PC-3 (cell line): ENCODE results near the gene HIPK3. TPM values are rescaled to one million over a fixed set of nuclear protein-coding genes. Genes with fewer than 3 reads are reported as not detected.

Experiments
- ATAC-seq: fragments of 200-7000 bp; cut with Tn5 transposase; 2 replicates; pipeline ENCODE4 v1.9.1; 2020; ENCODE audit warnings: mild to moderate bottlenecking, moderate library complexity
- BruUV-seq: library from RNA; stranded (reverse); fragments of 400-500 nt; replicated peaks from 2 replicates; lab custom pipeline; 2021; lab: Mats Ljungman, UMichigan
- CTCF ChIA-PET: fragments of 300-600 bp; sonication (Branson Sonifier 250); formaldehyde crosslinking; loops from one replicate; lab custom pipeline; 2022; ENCODE audit warnings: antibody characterized with exemption; lab: Charles Lee
- POLR2A ChIA-PET: fragments of 300-600 bp; sonication (Branson Sonifier 250); formaldehyde crosslinking; loops from one replicate; lab custom pipeline; 2022; ENCODE audit warnings: antibody characterized with exemption; ENCODE audit not compliant: unreplicated experiment; lab: Charles Lee
- DNase-seq: peaks from one replicate; pipeline ENCODE4 v3.0.0-alpha.2; 2015
- H2AFZ ChIP-seq: fragments of 300-600 bp; sonication (generic); 2 replicates; pipeline ENCODE4 v1.6.0; 2016; ENCODE audit warnings: antibody characterized with exemption, low read length
- H3F3A ChIP-seq: fragments of 300-600 bp; sonication (generic); one replicate; pipeline ENCODE4 v1.6.0; 2017; ENCODE audit warnings: antibody characterized with exemption, low read length, control low read depth, mild to moderate bottlenecking; ENCODE audit not compliant: unreplicated experiment
- H3K27ac ChIP-seq: fragments of 300-600 bp; sonication (generic); 2 replicates; pipeline ENCODE4 v1.5.1; 2016; ENCODE audit warnings: mild to moderate bottlenecking, low read length
- H3K27me3 ChIP-seq: fragments of 300-600 bp; sonication (generic); 2 replicates; pipeline ENCODE4 v1.6.1; 2016; ENCODE audit warnings: low read length, mixed read lengths
- H3K36me3 ChIP-seq: fragments of 300-600 bp; sonication (generic); 2 replicates; pipeline ENCODE4 v1.6.1; 2016; ENCODE audit warnings: low read depth, mixed run types, low read length, mixed read lengths
- H3K4me1 ChIP-seq: fragments of 300-600 bp; sonication (generic); 2 replicates; pipeline ENCODE4 v1.5.1; 2016; ENCODE audit warnings: low read length; ENCODE audit not compliant: insufficient read depth
- H3K4me2 ChIP-seq: fragments of 300-600 bp; sonication (generic); 2 replicates; pipeline ENCODE4 v1.6.0; 2016; ENCODE audit warnings: low read length
- H3K4me3 ChIP-seq: fragments of 300-600 bp; sonication (generic); 2 replicates; pipeline ENCODE4 v1.5.1; 2016; ENCODE audit warnings: mild to moderate bottlenecking, low read length, mixed read lengths
- H3K79me2 ChIP-seq: fragments of 300-600 bp; sonication (generic); 2 replicates; pipeline ENCODE4 v1.6.1; 2017; ENCODE audit warnings: low read length, mixed read lengths
- H3K9ac ChIP-seq: fragments of 300-600 bp; sonication (generic); 2 replicates; pipeline ENCODE4 v1.6.0; 2016; ENCODE audit warnings: mild to moderate bottlenecking, low read length
- H3K9me2 ChIP-seq: fragments of 300-600 bp; sonication (generic); replicated peaks from 2 replicates; pipeline ENCODE4 v1.6.1; 2016; ENCODE audit warnings: mixed run types, low read length, mixed read lengths
- H3K9me3 ChIP-seq: fragments of 300-600 bp; sonication (generic); 2 replicates; pipeline ENCODE4 v1.6.1; 2016; ENCODE audit warnings: low read length, mixed read lengths
- H4K20me1 ChIP-seq: fragments of 300-600 bp; sonication (generic); 2 replicates; pipeline ENCODE4 v1.6.1; 2016; ENCODE audit warnings: low read length, mixed read lengths
- CTCF ChIP-seq: fragments of 300-600 bp; sonication (generic); conservative IDR thresholded peaks from 2 replicates; pipeline ENCODE4 v1.5.1; 2017; ENCODE audit warnings: antibody characterized with exemption, low read depth, mild to moderate bottlenecking, low read length
- EZH2 ChIP-seq: fragments of 300-600 bp; sonication (generic); IDR thresholded peaks from one replicate; pipeline ENCODE4 v1.6.1; 2017; ENCODE audit warnings: antibody characterized with exemption, mild to moderate bottlenecking, low read length; ENCODE audit not compliant: unreplicated experiment
- EZH2phosphoT487 ChIP-seq: fragments of 300-600 bp; sonication (generic); IDR thresholded peaks from 2 replicates; pipeline ENCODE4 v1.6.1; 2018; ENCODE audit warnings: mild to moderate bottlenecking, antibody characterized with exemption, low read length, borderline replicate concordance
- intact Hi-C: fragments of 100-400 bp; cut with micrococcal nuclease; formaldehyde crosslinking; loops from 2 replicates; pipeline ENCODE4 v1.9.0; 2023
- total RNA-seq: library from RNA; depleted of rRNA; stranded (reverse); fragments of >200 nt; gene quantifications from 2 replicates; pipeline ENCODE4 v1.2.3, GENCODE V29; 2014

Gene HIPK3
- total RNA-seq, 1 experiment from 2014 or later, result 19.4 TPM

- peaks cover 28% of the 10 kb centered on the region for H3K4me1 ChIP-seq
- no peak overlapping the region for H3K27ac ChIP-seq
- ChIA-PET CTCF (no interaction called here), POLR2A (no interaction called here)
- no peak overlapping the region for H3K9ac ChIP-seq
- H3K4me3 ChIP-seq, result no peak overlapping the region
- H3K36me3 ChIP-seq, result no peaks in the 10 kb centered on the region
- intact Hi-C loops, result loop anchor here (5.0 kb wide), 1 partner anchor 72 kb away; no protein-coding TSS in a partner anchor
- H3K27me3 ChIP-seq, result no peaks in the 10 kb centered on the region
- H4K20me1 ChIP-seq, result peaks cover 4% of the 10 kb centered on the region; the same call in 1 of the 2 replicates
- ATAC-seq (no peak), DNase-seq (no peak)
- H2AFZ ChIP-seq, result no peak overlapping the region
- no peak overlapping the region for H3K4me2 ChIP-seq
- TF ChIP-seq EZH2phosphoT487, result no peak
- TF ChIP-seq EZH2, result no peak
- TF ChIP-seq CTCF, result no peak
- H3K9me2 ChIP-seq, result no peaks in the 10 kb centered on the region
- H3K9me3 ChIP-seq, result no peaks in the 10 kb centered on the region
- H3F3A ChIP-seq, result no peaks in the 10 kb centered on the region
- no TSS peak for BruUV-seq
- H3K79me2 ChIP-seq, result peaks cover 52% of the 10 kb centered on the region
Measured at GRCh38 chr11:33379947-33380346, 122.8 kb downstream of the HIPK3 start.

- Histone ChIP-seq H3K79me2 (peaks cover 49% of the 10 kb centered on the region), H3K27ac (no peak overlapping the region), H3K9ac (no peak overlapping the region), H3K4me2 (no peak overlapping the region), H3K9me2 (no peaks in the 10 kb centered on the region), H3K36me3 (no peaks in the 10 kb centered on the region), H4K20me1 (peaks cover 4% of the 10 kb centered on the region; the same call in 1 of the 2 replicates), H3K4me3 (no peak overlapping the region), H3K9me3 (no peaks in the 10 kb centered on the region), H3F3A (no peaks in the 10 kb centered on the region), H3K27me3 (no peaks in the 10 kb centered on the region), H3K4me1 (peaks cover 7% of the 10 kb centered on the region), H2AFZ (no peak overlapping the region)
- POLR2A ChIA-PET, result no interaction called here
- BruUV-seq, result no TSS peak
- intact Hi-C loops, result no loop called here
- no peak for ATAC-seq
- no peak for DNase-seq
- no peak for TF ChIP-seq CTCF
- no peak for TF ChIP-seq EZH2phosphoT487
- no peak for TF ChIP-seq EZH2
- CTCF ChIA-PET, result no interaction called here
Measured at GRCh38 chr11:33383075-33383919, 126.1 kb downstream of the HIPK3 start.

- Histone ChIP-seq H3K36me3 (no peaks in the 10 kb centered on the region), H3K9ac (no peak overlapping the region), H4K20me1 (peaks cover 4% of the 10 kb centered on the region; the same call in 1 of the 2 replicates), H3K4me2 (no peak overlapping the region), H3K27me3 (no peaks in the 10 kb centered on the region), H3F3A (no peaks in the 10 kb centered on the region), H3K4me3 (no peak overlapping the region), H3K9me3 (no peaks in the 10 kb centered on the region), H3K27ac (no peak overlapping the region), H3K4me1 (peaks cover 1% of the 10 kb centered on the region), H3K9me2 (no peaks in the 10 kb centered on the region), H3K79me2 (peaks cover 46% of the 10 kb centered on the region), H2AFZ (no peak overlapping the region)
- no peak for TF ChIP-seq CTCF
- no peak for TF ChIP-seq EZH2
- TF ChIP-seq EZH2phosphoT487, result no peak
- ATAC-seq (no peak), DNase-seq (no peak)
- ChIA-PET CTCF (no interaction called here), POLR2A (no interaction called here)
- BruUV-seq, result no TSS peak
- intact Hi-C loops, result no loop called here
Measured at GRCh38 chr11:33383920-33384209, 126.7 kb downstream of the HIPK3 start.
